ENCODE results near the gene ARVCF. TPM values are rescaled to one million over a fixed set of nuclear protein-coding genes. Genes with fewer than 3 reads are reported as not detected.

The ARVCF gene
- total RNA-seq, 3 donors from 2014 or later (not counting 1 experiment from before 2014, with no cell fraction given): 37.8 to 62.0 (median 38.7) TPM

- H3K27ac ChIP-seq (ENCODE audit: low read length): no peak overlapping the region
- H3K27ac Mint-ChIP-seq: no peak overlapping the region
- H3K9me3 Mint-ChIP-seq: no peaks in the 10 kb centered on the region
Observed at GRCh38 chr22:20015971-20016733, 471 bp downstream of the ARVCF start.

GRCh38 chr22:20015187-20015625 is 1.4 kb downstream of the ARVCF start:
- 98% methylated on average over 10 of the region's 10 CpGs for WGBS (ENCODE audit: insufficient coverage)
- Mint-ChIP-seq H3K4me1 (peaks cover 13 to 35% of the 10 kb centered on the region in 2 donors), H3K27me3 (ENCODE audit: low read depth in 2 of 2) (no peaks in the 10 kb centered on the region), H3K4me3 (peak overlapping the region; percentile 80), H3K9me3 (no peaks in the 10 kb centered on the region), H3K27ac (no peak overlapping the region), H3K36me3 (no peaks in the 10 kb centered on the region)
- no peak for TF ChIP-seq CTCF (IDR thresholded peaks at IDR 0.05)
- H3K27me3 ChIP-seq (ENCODE audit: control insufficient read depth, insufficient read depth, low read length): no peaks in the 10 kb centered on the region
- intact Hi-C loops (cut with micrococcal nuclease): no loop called here
- ATAC-seq (no peak), DNase-seq (no peak)
- no peak overlapping the region for H3K27ac ChIP-seq (ENCODE audit: low read length)
- H3K4me1 ChIP-seq (ENCODE audit: control insufficient read depth, insufficient read depth, low read length): peaks cover 55% of the 10 kb centered on the region
- H3K36me3 ChIP-seq (ENCODE audit: control insufficient read depth, insufficient read depth, low read length): no peaks in the 10 kb centered on the region
- no peaks in the 10 kb centered on the region for H3K9me3 ChIP-seq (ENCODE audit: control insufficient read depth, insufficient read depth, low read length)
- H3K4me3 ChIP-seq (ENCODE audit: low read length): no peak overlapping the region

More at GRCh38 chr22:20015971-20016733, 471 bp downstream of the ARVCF start:
- Histone ChIP-seq H3K27me3 (ENCODE audit: control insufficient read depth, insufficient read depth, low read length) (no peaks in the 10 kb centered on the region), H3K36me3 (ENCODE audit: control insufficient read depth, insufficient read depth, low read length) (no peaks in the 10 kb centered on the region), H3K9me3 (ENCODE audit: control insufficient read depth, insufficient read depth, low read length) (no peaks in the 10 kb centered on the region), H3K4me3 (ENCODE audit: low read length) (peak overlapping the region; percentile 47), H3K4me1 (ENCODE audit: control insufficient read depth, insufficient read depth, low read length) (peaks cover 52% of the 10 kb centered on the region)
- no peak for TF ChIP-seq CTCF (IDR thresholded peaks at IDR 0.05)
- WGBS (ENCODE audit: insufficient coverage): 2% methylated on average over 101 of the region's 101 CpGs
- Mint-ChIP-seq H3K27me3 (ENCODE audit: low read depth in 2 of 2) (no peaks in the 10 kb centered on the region), H3K36me3 (no peaks in the 10 kb centered on the region), H3K4me1 (peaks cover 18 to 35% of the 10 kb centered on the region in 2 donors), H3K4me3 (peak overlapping the region; percentile 21)
- ATAC-seq (no peak), DNase-seq (peak; percentile 32 to 50)
- intact Hi-C loops (cut with micrococcal nuclease): loop anchor here (2.0 kb wide), 1 partner anchor 29 kb away; no protein-coding TSS in a partner anchor

- intact Hi-C loops (cut with micrococcal nuclease): no loop called here
- 91% methylated on average over 5 of the region's 5 CpGs for whole genome bisulfite sequencing (ENCODE audit: insufficient coverage)
- peaks cover 11 to 33% of the 10 kb centered on the region in 2 donors for H3K4me1 Mint-ChIP-seq
- Histone ChIP-seq H3K9me3 (ENCODE audit: control insufficient read depth, insufficient read depth, low read length) (no peaks in the 10 kb centered on the region), H3K27ac (ENCODE audit: low read length) (no peak overlapping the region), H3K4me1 (ENCODE audit: control insufficient read depth, insufficient read depth, low read length) (peaks cover 51% of the 10 kb centered on the region), H3K27me3 (ENCODE audit: control insufficient read depth, insufficient read depth, low read length) (no peaks in the 10 kb centered on the region), H3K36me3 (ENCODE audit: control insufficient read depth, insufficient read depth, low read length) (no peaks in the 10 kb centered on the region), H3K4me3 (ENCODE audit: low read length) (no peak overlapping the region)
- H3K9me3 Mint-ChIP-seq: no peaks in the 10 kb centered on the region
- TF ChIP-seq CTCF (IDR thresholded peaks at IDR 0.05): no peak
- no peaks in the 10 kb centered on the region for H3K36me3 Mint-ChIP-seq
- H3K27ac Mint-ChIP-seq: no peak overlapping the region
- no peak for ATAC-seq
- H3K27me3 Mint-ChIP-seq (ENCODE audit: low read depth in 2 of 2): no peaks in the 10 kb centered on the region
- no peak for DNase-seq
- peak overlapping the region; percentile 62 for H3K4me3 Mint-ChIP-seq
Observed at GRCh38 chr22:20014526-20015186, 2.0 kb downstream of the ARVCF start.

Measured in natural killer cell (primary cell).